ENCODE data around the gene R3HDM4. TPM values are rescaled to one million over a fixed set of nuclear protein-coding genes. Genes with fewer than 3 reads are reported as not detected.

R3HDM4 gene
- total and polyA plus RNA-seq, 4 donors, result 31.6 to 139 (median 77.7) TPM

GRCh38 chr19:916645-917322, 3.8 kb upstream of the R3HDM4 start:
- 18 to 19% methylated on average over 35 of the region's 35 CpGs for WGBS, 2 donors
- Histone ChIP-seq H3K9ac (ENCODE audit: insufficient read depth in 1 of 2, low read length in 2 of 2) (no peak overlapping the region), H3K27me3 (ENCODE audit: control insufficient read depth in 3 of 3, insufficient read depth in 3 of 3, low read length in 2 of 3) (peaks cover 6 to 27% (median 23%) of the 10 kb centered on the region in 3 donors), H3K4me1 (ENCODE audit: control insufficient read depth in 5 of 5, insufficient read depth in 5 of 5, low read length in 5 of 5) (peaks cover 0 to 15% (median 2%) of the 10 kb centered on the region in 5 donors), H3K27ac (ENCODE audit: low read depth in 1 of 2, low read length in 1 of 2) (no peak overlapping the region), H3K36me3 (ENCODE audit: control insufficient read depth in 4 of 4, insufficient read depth in 4 of 4, low read length in 4 of 4) (no peaks in the 10 kb centered on the region), H3K9me3 (ENCODE audit: control insufficient read depth in 4 of 4, insufficient read depth in 3 of 4, low read length in 3 of 4) (no peaks in the 10 kb centered on the region), H3K4me3 (no peak overlapping the region)
- no peak for ATAC-seq (ENCODE audit: insufficient read depth, low FRiP score)
- TF ChIP-seq CTCF (IDR thresholded peaks at IDR 0.05; ENCODE audit: control extremely low read depth, extremely low read depth), result no peak
- peak in 2 of 3 donors; percentile 45 to 60 for DNase-seq

- 4 to 11% methylated on average over 31 to 68 of the region's 69 CpGs for WGBS, 2 donors
- no peak overlapping the region for H3K9ac ChIP-seq (ENCODE audit: insufficient read depth in 1 of 2, low read length in 2 of 2)
- no peak for ATAC-seq (ENCODE audit: insufficient read depth, low FRiP score)
- DNase-seq, result peak in 2 of 3 donors; percentile 40 to 44
- peaks cover under 1 to 6% (median 3%) of the 10 kb centered on the region in 3 donors for H3K27me3 ChIP-seq (ENCODE audit: control insufficient read depth in 3 of 3, insufficient read depth in 3 of 3, low read length in 2 of 3)
- no peaks in the 10 kb centered on the region for H3K9me3 ChIP-seq (ENCODE audit: control insufficient read depth in 4 of 4, insufficient read depth in 3 of 4, low read length in 3 of 4)
- peak overlapping the region; percentile 71 to 93 for H3K27ac ChIP-seq (ENCODE audit: low read depth in 1 of 2, low read length in 1 of 2)
- H3K4me1 ChIP-seq (ENCODE audit: control insufficient read depth in 5 of 5, insufficient read depth in 5 of 5, low read length in 5 of 5), result peaks cover 0 to 8% (median 2%) of the 10 kb centered on the region in 5 donors
- peak overlapping the region; percentile 88 for H3K4me3 ChIP-seq
- TF ChIP-seq CTCF (IDR thresholded peaks at IDR 0.05; ENCODE audit: control extremely low read depth, extremely low read depth), result no peak
- H3K36me3 ChIP-seq (ENCODE audit: control insufficient read depth in 4 of 4, insufficient read depth in 4 of 4, low read length in 4 of 4), result no peaks in the 10 kb centered on the region
Measured at GRCh38 chr19:912181-913079, 589 bp downstream of the R3HDM4 start.

- H3K9ac ChIP-seq (ENCODE audit: insufficient read depth in 1 of 2, low read length in 2 of 2), result no peak overlapping the region
- no peaks in the 10 kb centered on the region for H3K36me3 ChIP-seq (ENCODE audit: control insufficient read depth in 4 of 4, insufficient read depth in 4 of 4, low read length in 4 of 4)
- ATAC-seq (ENCODE audit: insufficient read depth, low FRiP score), result no peak
- H3K27me3 ChIP-seq (ENCODE audit: control insufficient read depth in 3 of 3, insufficient read depth in 3 of 3, low read length in 2 of 3), result no peaks in the 10 kb centered on the region
- no peak for DNase-seq
- H3K27ac ChIP-seq (ENCODE audit: low read depth in 1 of 2, low read length in 1 of 2), result no peak overlapping the region
- H3K4me3 ChIP-seq, result no peak overlapping the region
- no peaks in the 10 kb centered on the region for H3K9me3 ChIP-seq (ENCODE audit: control insufficient read depth in 4 of 4, insufficient read depth in 3 of 4, low read length in 3 of 4)
- 82 to 87% methylated on average over 54 of the region's 54 CpGs for WGBS, 2 donors
- no peak for TF ChIP-seq CTCF (IDR thresholded peaks at IDR 0.05; ENCODE audit: control extremely low read depth, extremely low read depth)
- peaks cover 0 to 4% (median 2%) of the 10 kb centered on the region in 5 donors for H3K4me1 ChIP-seq (ENCODE audit: control insufficient read depth in 5 of 5, insufficient read depth in 5 of 5, low read length in 5 of 5)
Measured at GRCh38 chr19:911197-912033, 1.6 kb downstream of the R3HDM4 start.
